Omental fat pad (tissue), 4 donors: ENCODE data around the gene IRAK4. TPM values are rescaled to one million over a fixed set of nuclear protein-coding genes. Genes with fewer than 3 reads are reported as not detected.

Experiments
- ATAC-seq: fragments of 150-250 bp; one replicate; pipeline ENCODE4 v1.9.1; 2016; ENCODE audit warnings: mild to moderate bottlenecking, moderate library complexity; ENCODE audit not compliant: low FRiP score
- DNase-seq: peaks from one replicate; pipeline ENCODE4 v3.0.0-alpha.2; 2019; ENCODE audit warnings: low spot score
- total RNA-seq, 4 donors: library from RNA; depleted of rRNA; stranded (reverse); fragments of >200 nt; gene quantifications; one replicate each; pipeline ENCODE4 v1.1.0, GENCODE V29; 2016
- TF ChIP-seq, protein P1 (sequence below), 3 donors: fragments of 450-650 bp; IDR thresholded peaks; one replicate each; pipeline ENCODE4 v1.5.1; 2016 to 2017; ENCODE audit warnings: antibody characterized with exemption in 3 of 3, mild to moderate bottlenecking in 3 of 3, moderate library complexity in 2 of 3

The IRAK4 gene
- total RNA-seq, 4 donors from 2014 or later = 17.9 to 41.9 (median 23.9) TPM

DNA sequence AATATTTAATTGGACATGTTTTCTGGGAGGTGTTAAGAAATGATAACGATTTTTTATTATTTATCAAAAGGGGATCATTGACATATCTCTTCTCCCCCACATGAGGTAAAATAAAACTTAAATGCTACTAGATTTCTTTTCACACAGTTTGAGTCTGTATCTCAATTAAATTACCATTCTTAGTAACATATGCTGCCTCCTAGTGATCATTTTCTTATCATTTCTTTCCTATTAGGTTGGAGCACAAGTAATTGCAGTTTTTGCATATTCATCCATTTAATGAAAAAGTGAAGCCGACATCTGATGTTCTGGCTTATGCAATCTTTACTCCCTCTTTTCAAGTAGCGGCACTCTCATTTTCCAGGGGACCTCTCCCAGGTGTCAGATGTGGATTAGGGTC is 25.1 kb upstream of the IRAK4 start:
- DNase-seq = no peak
- no peak for ATAC-seq
- TF ChIP-seq, protein P1, sequence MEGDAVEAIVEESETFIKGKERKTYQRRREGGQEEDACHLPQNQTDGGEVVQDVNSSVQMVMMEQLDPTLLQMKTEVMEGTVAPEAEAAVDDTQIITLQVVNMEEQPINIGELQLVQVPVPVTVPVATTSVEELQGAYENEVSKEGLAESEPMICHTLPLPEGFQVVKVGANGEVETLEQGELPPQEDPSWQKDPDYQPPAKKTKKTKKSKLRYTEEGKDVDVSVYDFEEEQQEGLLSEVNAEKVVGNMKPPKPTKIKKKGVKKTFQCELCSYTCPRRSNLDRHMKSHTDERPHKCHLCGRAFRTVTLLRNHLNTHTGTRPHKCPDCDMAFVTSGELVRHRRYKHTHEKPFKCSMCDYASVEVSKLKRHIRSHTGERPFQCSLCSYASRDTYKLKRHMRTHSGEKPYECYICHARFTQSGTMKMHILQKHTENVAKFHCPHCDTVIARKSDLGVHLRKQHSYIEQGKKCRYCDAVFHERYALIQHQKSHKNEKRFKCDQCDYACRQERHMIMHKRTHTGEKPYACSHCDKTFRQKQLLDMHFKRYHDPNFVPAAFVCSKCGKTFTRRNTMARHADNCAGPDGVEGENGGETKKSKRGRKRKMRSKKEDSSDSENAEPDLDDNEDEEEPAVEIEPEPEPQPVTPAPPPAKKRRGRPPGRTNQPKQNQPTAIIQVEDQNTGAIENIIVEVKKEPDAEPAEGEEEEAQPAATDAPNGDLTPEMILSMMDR (IDR thresholded peaks at IDR 0.05) = no peak

GRCh38 chr12:43736927-43737440 is 21.8 kb upstream of the IRAK4 start:
- TF ChIP-seq, protein P1 (IDR thresholded peaks at IDR 0.05) = no peak
- no peak for ATAC-seq

GRCh38 chr12:43737646-43738045 is 21.1 kb upstream of the IRAK4 start:
- ATAC-seq = no peak

More at GRCh38 chr12:43736927-43737440, 21.8 kb upstream of the IRAK4 start:
- DNase-seq = no peak

DNA sequence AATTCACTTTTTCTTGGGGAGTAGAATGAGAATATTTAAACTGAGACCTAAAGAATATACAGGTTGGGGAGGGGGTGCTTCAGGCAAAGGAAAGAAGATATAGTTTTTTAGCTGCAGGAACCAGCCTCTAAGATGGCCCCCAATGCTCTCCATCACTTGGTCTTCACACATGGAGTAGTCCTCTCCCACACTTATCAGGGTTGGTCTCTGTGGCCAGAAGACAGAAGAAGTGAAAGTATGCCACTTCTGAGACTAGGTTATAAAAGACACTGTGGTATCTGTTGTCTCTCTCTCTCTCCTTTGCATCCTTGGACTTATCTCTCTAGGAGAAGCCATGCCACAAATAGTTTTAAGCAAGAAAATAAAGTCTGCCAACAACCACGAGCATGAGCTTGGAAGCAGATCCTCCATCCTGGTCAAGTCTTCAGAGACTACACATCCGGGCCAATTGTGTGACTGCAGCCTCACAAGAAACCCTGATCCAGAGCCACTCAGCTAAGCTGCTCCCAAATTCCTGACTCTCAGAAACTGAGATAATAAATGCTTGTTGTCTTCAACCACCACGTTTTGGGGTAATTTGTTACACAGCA is 18.1 kb upstream of the IRAK4 start:
- TF ChIP-seq, protein P1 (IDR thresholded peaks at IDR 0.05) = no peak
- DNase-seq = no peak
- ATAC-seq = no peak

More at GRCh38 chr12:43737646-43738045, 21.1 kb upstream of the IRAK4 start:
- TF ChIP-seq, protein P1 (IDR thresholded peaks at IDR 0.05) = no peak
- DNase-seq = no peak

DNA sequence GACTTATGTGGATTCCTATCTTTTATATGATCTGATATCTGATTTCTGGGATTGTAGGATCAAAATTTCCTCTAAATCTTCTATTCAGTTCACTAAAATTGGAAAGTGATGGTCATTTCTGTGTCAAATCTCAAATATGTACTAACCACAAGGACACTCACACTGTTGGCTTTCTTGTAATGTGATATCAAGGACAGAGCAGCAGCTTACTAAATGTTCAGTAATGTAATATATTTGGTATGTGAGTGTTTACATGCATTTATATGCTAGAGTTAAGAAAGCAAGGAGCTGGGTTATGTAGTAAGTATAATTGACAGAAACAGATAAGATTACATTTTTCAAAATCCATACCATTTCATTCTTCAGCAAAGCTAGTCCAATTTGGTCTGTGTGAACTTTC is 16.6 kb upstream of the IRAK4 start:
- TF ChIP-seq, protein P1 (IDR thresholded peaks at IDR 0.05) = no peak
- ATAC-seq = no peak
- no peak for DNase-seq

DNA sequence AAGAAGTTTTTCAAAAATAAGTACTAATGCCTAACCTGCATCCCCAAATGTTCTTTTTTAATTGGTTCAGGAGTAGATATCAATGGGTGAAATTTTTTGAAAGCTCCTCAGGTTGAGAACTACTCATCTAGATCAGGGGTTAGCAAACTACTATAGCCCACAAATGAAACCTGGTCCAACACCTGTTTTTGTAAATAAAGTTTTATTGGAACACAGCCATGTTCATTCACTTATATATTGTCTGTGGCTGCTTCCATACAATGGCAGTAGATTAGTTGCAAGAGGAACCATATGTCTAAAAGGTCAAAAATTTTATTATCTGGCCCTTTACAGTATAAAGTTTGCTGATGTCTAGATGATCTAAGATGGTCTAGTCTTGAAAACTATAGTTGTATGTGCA is 13.9 kb upstream of the IRAK4 start:
- no peak for DNase-seq
- ATAC-seq = no peak
- TF ChIP-seq, protein P1 (IDR thresholded peaks at IDR 0.05) = no peak

GRCh38 chr12:43749016-43749415 is 9.7 kb upstream of the IRAK4 start:
- TF ChIP-seq, protein P1 (IDR thresholded peaks at IDR 0.05) = no peak
- ATAC-seq (no peak), DNase-seq (no peak)
